Measurements from ENCODE around the gene TMEM190. TPM values are rescaled to one million over a fixed set of nuclear protein-coding genes. Genes with fewer than 3 reads are reported as not detected.

The TMEM190 gene
- total and polyA plus RNA-seq, 10 of the 15 experiments (the other 5 are each of a cell fraction or from before 2014, with no cell fraction given) = not detected

- Histone ChIP-seq H3K27me3 (replicated peaks in 1 of 2; ENCODE audit: control insufficient read depth in 2 of 2, insufficient read depth in 2 of 2, low read length in 1 of 2) (no peaks in the 10 kb centered on the region), H3K4me2 (ENCODE audit: control insufficient read depth, insufficient read depth) (no peak overlapping the region), H3K36me3 (ENCODE audit: control insufficient read depth in 2 of 2, insufficient read depth in 2 of 2, low read length in 1 of 2) (no peaks in the 10 kb centered on the region), H3K27ac (ENCODE audit: control insufficient read depth, insufficient read depth) (no peak overlapping the region), H3K9me3 (replicated peaks; ENCODE audit: control insufficient read depth, insufficient read depth, low read length) (no peaks in the 10 kb centered on the region; the same call in 2 of the 3 replicates), H3K79me2 (ENCODE audit: control insufficient read depth, insufficient read depth, low read length) (no peaks in the 10 kb centered on the region), H3K4me3 (no peak overlapping the region), H3K9ac (ENCODE audit: control insufficient read depth, insufficient read depth, low read length) (no peak overlapping the region), H2AFZ (ENCODE audit: control insufficient read depth, low read depth, low read length) (no peak overlapping the region), H4K20me1 (ENCODE audit: control insufficient read depth, insufficient read depth) (no peaks in the 10 kb centered on the region), H3K4me1 (ENCODE audit: control insufficient read depth, insufficient read depth, low read length) (no peaks in the 10 kb centered on the region)
- SMC1A ChIA-PET (ENCODE audit: uncharacterized antibody, unreplicated experiment) = interaction anchor here (1.4 kb wide), 1 partner anchor 205 kb away, joined by 3 read pairs; no protein-coding TSS in a partner anchor
- CTCF ChIA-PET = interaction anchor here (0.6 to 2.0 kb wide), 5 partner anchors 18 to 276 kb away, joined by 3 to 8 read pairs (median 4); no protein-coding TSS in a partner anchor
- POLR2A ChIA-PET = interaction anchor here (0.6 kb wide), 1 partner anchor 144 kb away, joined by 4 read pairs; no protein-coding TSS in a partner anchor
- RAD21 ChIA-PET (ENCODE audit: unreplicated experiment) = no interaction called here
- ATAC-seq = no peak
- no peak for FAIRE-seq
- intact Hi-C loops (cut with micrococcal nuclease; ENCODE audit: unreplicated experiment) = loop anchor here (2.0 kb wide), 1 partner anchor 127 kb away; no protein-coding TSS in a partner anchor
- no TSS peak for BruUV-seq (replicated peaks)
- in situ Hi-C loops (cut with MboI) = loop anchor here (5.0 kb wide), 2 partner anchors 207 to 277 kb away; no protein-coding TSS in a partner anchor
- DNase-seq (ENCODE audit: low read depth, low spot score) = no peak
- TF ChIP-seq TARDBP (IDR thresholded peaks at IDR 0.05; ENCODE audit: borderline replicate concordance) (no peak), SMC3 (IDR thresholded peaks at IDR 0.05; ENCODE audit: borderline replicate concordance, low read length) (no peak), TBL1XR1 (IDR thresholded peaks at IDR 0.05; ENCODE audit: low read depth, low read length) (no peak), NKRF (conservative IDR thresholded peaks at IDR 0.05) (no peak), SKIL (IDR thresholded peaks at IDR 0.05; ENCODE audit: low read depth, poor library complexity, severe bottlenecking) (no peak), IKZF1 (conservative IDR thresholded peaks at IDR 0.05) (no peak), ZZZ3 (IDR thresholded peaks at IDR 0.05; ENCODE audit: control insufficient read depth, insufficient read length, low read depth) (no peak), NFXL1 (IDR thresholded peaks at IDR 0.05; ENCODE audit: borderline replicate concordance) (no peak), PML (IDR thresholded peaks at IDR 0.05; ENCODE audit: low read length) (no peak), RBBP5 (conservative IDR thresholded peaks at IDR 0.05) (no peak), E4F1 (IDR thresholded peaks at IDR 0.05; ENCODE audit: borderline replicate concordance, partially characterized antibody) (no peak), ZBED1 (IDR thresholded peaks at IDR 0.05; ENCODE audit: borderline replicate concordance) (no peak), MXI1 (IDR thresholded peaks at IDR 0.05; ENCODE audit: low read depth, low read length) (no peak), EZH2 (IDR thresholded peaks at IDR 0.05; ENCODE audit: borderline replicate concordance, control insufficient read depth, low read depth, low read length) (no peak), SP1 (IDR thresholded peaks at IDR 0.05; ENCODE audit: low read depth, low read length) (no peak), SPI1 (IDR thresholded peaks at IDR 0.05; ENCODE audit: borderline replicate concordance, insufficient read depth, low read depth, low read length) (no peak), JUNB (IDR thresholded peaks at IDR 0.05) (no peak), FOS (IDR thresholded peaks at IDR 0.05; ENCODE audit: borderline replicate concordance, extremely low read depth, insufficient read length) (no peak)
- 50% methylated on average over 5 of the region's 5 CpGs for WGBS (ENCODE audit: insufficient coverage, insufficient replicate concordance, low lambda C conversion rate, missing lambda C conversion rate)
These were observed 43.1 kb downstream of the TMEM190 start for GRCh38 chr19:55419624-55420236.

Data from GM12878 (cell line).